HL-60 (cell line): Measurements from ENCODE around the gene TBC1D14.

Experiments
- CTCF ChIP-seq: IDR thresholded peaks from one replicate; pipeline ENCODE4 v1.5.1; 2011; ENCODE audit warnings: low read length, control low read depth, inconsistent platforms; ENCODE audit not compliant: insufficient read depth
- GABPA ChIP-seq: IDR thresholded peaks from 2 replicates; pipeline ENCODE4 v1.6.1; 2012; ENCODE audit warnings: low read depth
- POLR2AphosphoS5 ChIP-seq: IDR thresholded peaks from 2 replicates; pipeline ENCODE4 v1.6.1; 2012; ENCODE audit warnings: low read depth
- REST ChIP-seq: IDR thresholded peaks from 2 replicates; pipeline ENCODE4 v1.6.1; 2012; ENCODE audit warnings: low read depth; ENCODE audit not compliant: insufficient replicate concordance
- SPI1 ChIP-seq: IDR thresholded peaks from 2 replicates; pipeline ENCODE4 v1.6.1; 2012; ENCODE audit warnings: low read depth, mild to moderate bottlenecking, borderline replicate concordance

GRCh38 chr4:6914448-6914847 lies 4.8 kb downstream of the TBC1D14 start:
- TF ChIP-seq GABPA = no peak
- no peak for TF ChIP-seq CTCF
- no peak for TF ChIP-seq SPI1
- TF ChIP-seq POLR2AphosphoS5 = no peak
- TF ChIP-seq REST = no peak
